ENCODE data around the gene ADAM11.

ADAM11 gene

DNA sequence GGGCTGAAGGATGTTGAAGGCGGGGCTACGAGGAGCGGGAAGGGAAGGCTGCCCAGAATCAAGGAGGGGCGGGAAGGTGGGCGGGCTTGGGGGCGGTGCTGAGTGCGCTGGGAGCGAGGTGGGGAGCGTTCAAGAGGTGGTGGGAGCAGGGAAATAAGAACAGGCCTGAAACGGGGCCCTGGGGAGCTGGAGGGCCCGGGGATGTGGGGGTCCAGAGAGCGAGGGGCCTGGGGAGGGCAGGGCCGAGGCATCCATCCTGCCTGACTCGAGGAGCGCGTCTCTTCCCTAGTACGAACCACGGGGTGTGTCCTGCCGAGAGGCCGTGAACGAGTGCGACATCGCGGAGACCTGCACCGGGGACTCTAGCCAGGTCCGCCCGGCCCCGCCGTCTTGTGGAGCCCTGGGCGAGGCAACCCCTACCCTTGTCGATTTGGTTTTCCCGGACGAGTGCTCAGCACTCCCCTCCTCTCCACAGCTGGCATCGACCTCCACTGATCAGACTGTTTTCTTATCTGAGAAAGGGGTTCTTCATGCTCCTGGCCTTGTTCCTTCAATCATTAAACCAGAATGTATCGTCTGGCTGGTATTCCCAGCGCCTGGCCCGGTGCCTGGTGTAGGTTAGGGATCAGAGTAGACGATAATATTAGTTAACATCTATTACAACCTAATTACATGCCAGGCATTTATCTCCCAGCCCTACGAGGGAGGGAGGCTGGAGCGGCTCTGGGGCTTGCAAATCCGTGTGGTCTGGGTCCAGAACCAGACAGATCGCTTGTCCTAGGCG lies 17.2 kb downstream of the ADAM11 start:
- peak; percentile 60 for DNase-seq (ENCODE audit: low spot score)

- DNase-seq (ENCODE audit: low spot score) = no peak
These were observed 18.0 kb downstream of the ADAM11 start for GRCh38 chr17:44776628-44777393.

GRCh38 chr17:44777394-44778348 lies 18.9 kb downstream of the ADAM11 start:
- no peak for DNase-seq (ENCODE audit: low spot score)

DNA sequence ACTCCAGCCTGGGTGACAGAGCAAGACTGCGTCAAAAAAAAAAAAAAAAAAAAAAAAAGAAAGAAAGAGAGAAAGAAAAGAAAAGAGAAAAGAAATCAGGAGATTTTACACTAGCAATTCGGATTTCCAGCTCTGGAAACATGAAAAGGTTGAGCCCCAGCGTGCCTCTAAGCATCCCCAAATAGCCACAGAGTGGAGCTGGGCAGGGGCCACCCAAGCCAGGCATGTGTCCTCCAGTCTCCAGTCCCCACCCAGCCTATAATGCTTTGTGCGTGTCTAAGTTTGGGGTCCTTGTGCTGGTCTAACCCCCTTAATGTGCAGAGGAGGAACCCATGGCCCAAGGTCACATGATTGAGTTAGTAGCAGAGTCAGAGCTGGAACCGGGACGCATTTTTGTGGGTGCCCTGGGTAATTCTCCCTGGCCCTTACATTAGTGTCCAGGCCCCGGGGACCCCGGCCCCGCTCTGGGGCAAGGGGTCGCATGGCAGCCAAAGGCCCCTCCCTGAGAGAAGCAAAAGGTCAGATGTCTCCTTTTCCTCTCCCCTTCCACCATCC lies 19.9 kb downstream of the ADAM11 start:
- DNase-seq (ENCODE audit: low spot score) = no peak

- DNase-seq (ENCODE audit: low spot score) = peak; percentile 62
These were observed 20.6 kb downstream of the ADAM11 start for GRCh38 chr17:44779211-44780025.

DNA sequence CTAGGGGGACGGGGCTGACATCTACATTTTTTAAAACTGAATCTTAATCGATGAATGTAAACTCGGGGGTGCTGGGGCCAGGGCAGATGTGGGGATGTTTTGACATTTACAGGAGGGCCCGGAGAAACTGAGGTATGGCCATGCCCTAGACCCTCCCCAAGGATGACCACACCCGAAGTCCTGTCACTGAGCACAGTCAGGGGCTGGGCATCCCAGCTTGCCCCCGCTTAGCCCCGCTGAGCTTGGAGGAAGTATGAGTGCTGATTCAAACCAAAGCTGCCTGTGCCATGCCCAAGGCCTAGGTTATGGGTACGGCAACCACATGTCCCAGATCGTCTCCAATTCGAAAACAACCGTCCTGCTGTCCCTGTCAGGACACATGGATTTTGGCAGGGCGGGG lies 21.4 kb downstream of the ADAM11 start:
- no peak for DNase-seq (ENCODE audit: low spot score)

GRCh38 chr17:44780845-44781480 lies 22.2 kb downstream of the ADAM11 start:
- no peak for DNase-seq (ENCODE audit: low spot score)

- DNase-seq (ENCODE audit: low spot score) = no peak
These were observed 22.9 kb downstream of the ADAM11 start for GRCh38 chr17:44781551-44782325.

GRCh38 chr17:44782326-44782850 lies 23.6 kb downstream of the ADAM11 start:
- no peak for DNase-seq (ENCODE audit: low spot score)

DNA sequence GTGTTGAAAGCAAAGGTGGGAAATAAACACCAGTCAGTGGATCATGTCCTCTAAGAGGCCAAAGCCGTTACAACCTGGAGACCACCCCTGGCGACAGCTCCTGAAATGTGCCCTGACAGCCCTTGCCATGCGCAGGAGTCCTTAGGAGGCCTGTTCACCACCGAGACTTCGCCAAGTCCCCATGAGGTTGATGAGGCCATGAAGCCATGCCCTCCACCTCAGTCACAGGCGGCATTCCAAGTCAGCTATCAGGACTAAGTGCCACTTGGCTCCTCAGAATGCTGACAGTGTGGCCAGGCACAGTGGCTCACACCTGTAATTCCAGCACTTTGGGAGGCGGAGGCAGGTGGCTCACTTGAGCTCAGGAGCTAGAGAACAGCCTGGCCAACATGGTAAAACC lies 27.1 kb downstream of the ADAM11 start:
- no peak for DNase-seq (ENCODE audit: low spot score)

GRCh38 chr17:44786551-44787081 lies 27.8 kb downstream of the ADAM11 start:
- DNase-seq (ENCODE audit: low spot score) = no peak

DNA sequence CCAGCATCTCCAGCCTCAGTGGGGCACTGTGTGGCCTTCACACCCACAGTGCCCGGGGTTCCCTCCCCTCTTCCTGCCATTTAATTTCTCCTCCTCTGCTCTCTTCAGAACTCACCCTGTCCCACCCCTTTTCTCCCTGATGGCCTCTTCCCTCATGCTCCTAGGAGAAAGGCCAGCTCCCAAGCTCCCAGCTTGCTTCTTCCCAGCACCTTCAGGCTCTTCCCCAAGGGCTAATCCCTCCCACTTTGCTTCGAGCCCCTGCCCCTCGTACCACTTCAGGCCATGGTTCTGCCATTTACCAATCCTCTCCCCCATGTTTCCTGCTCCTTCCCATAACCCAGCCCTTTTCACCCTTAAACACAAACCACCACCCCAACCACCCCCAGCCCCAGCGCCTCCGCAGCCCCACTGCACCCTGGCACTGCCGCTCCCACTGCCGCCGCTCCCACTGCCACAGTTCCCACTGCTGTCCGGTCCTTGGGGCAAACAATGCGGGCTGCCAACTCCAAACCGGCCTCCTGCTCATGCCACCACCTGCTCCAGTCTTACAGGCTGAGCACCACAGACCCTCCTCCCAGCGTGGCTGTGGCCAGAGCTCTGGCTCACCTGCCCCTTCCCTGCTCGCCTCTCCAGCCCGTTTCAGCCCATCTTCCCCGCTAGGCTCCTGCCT lies 28.6 kb downstream of the ADAM11 start:
- DNase-seq (ENCODE audit: low spot score) = no peak

- DNase-seq (ENCODE audit: low spot score) = no peak
These were observed 29.4 kb downstream of the ADAM11 start for GRCh38 chr17:44788139-44788538.

DNA sequence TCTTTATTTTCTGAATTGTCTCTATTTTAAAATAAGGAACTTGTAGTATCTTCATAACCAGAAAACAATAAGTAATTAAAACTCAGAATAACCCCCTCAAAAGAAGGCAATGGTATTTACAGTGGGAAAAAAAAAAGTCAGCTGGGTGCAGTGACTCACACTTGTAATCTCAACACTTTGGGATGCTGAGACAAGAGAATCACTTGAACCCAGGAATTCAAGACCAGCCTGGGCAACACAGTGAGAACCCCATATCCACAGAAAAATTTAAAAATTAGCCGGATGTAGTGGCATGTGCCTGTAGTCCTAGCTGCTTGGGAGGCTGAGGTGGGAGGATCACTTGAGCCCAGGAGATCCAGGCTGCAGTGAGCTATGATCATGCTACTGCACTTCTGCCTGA lies 33.5 kb downstream of the ADAM11 start:
- DNase-seq (ENCODE audit: low spot score) = no peak

- no peak for DNase-seq (ENCODE audit: low spot score)
These were observed 35.4 kb downstream of the ADAM11 start for GRCh38 chr17:44793885-44794842.

GRCh38 chr17:44794851-44795413 lies 36.1 kb downstream of the ADAM11 start:
- peak; percentile 64 for DNase-seq (ENCODE audit: low spot score)

DNA sequence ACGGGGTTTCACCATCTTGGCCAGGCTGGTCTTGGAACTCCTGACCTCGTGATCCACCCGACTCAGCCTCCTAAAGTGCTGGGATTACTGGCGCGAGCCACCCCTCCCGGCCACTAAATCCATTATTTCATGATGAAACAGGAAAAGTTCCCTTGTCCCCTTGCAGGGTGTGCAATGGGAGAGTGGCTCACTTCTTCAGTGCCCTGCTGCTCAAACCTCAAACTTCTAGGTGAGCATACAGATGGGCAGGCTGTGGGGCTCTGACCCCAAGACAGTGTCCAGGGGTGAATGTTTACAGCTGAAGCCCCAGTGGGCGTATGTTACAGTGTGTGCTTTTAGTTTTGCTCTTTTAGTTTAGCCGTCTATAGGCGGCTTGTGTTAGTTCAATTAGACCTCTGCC lies 36.6 kb downstream of the ADAM11 start:
- no peak for DNase-seq (ENCODE audit: low spot score)
